Measurements from ENCODE around the gene PLEKHO1. TPM values are rescaled to one million over a fixed set of nuclear protein-coding genes. Genes with fewer than 3 reads are reported as not detected.
"Not testable (repeated sequence)": the region's sequence is repeated elsewhere in the genome, so short reads cannot be mapped to it uniquely, and the experiment has no call there.

Gene PLEKHO1
- total RNA-seq, 1 donor from 2014 or later, result 82.0 TPM

- no peaks in the 10 kb centered on the region for H3K36me3 ChIP-seq (ENCODE audit: control insufficient read depth, insufficient read depth, low read length)
- H3K4me3 ChIP-seq (ENCODE audit: low read depth, low read length), result no peak overlapping the region
- peak; percentile 35 for DNase-seq (ENCODE audit: low read depth)
- no peak for TF ChIP-seq CTCF (IDR thresholded peaks at IDR 0.05; ENCODE audit: insufficient read depth, low read length, poor library complexity, severe bottlenecking)
- no peaks in the 10 kb centered on the region for H3K27me3 ChIP-seq (ENCODE audit: control insufficient read depth, insufficient read depth, low read length)
Observed at GRCh38 chr1:150192012-150192411, 42.3 kb downstream of the PLEKHO1 start.

GRCh38 chr1:150194381-150195031 is 44.8 kb downstream of the PLEKHO1 start:
- TF ChIP-seq CTCF (IDR thresholded peaks at IDR 0.05; ENCODE audit: insufficient read depth, low read length, poor library complexity, severe bottlenecking), result no peak
- H3K36me3 ChIP-seq (ENCODE audit: control insufficient read depth, insufficient read depth, low read length), result no peaks in the 10 kb centered on the region

GRCh38 chr1:150196417-150196816 is 46.7 kb downstream of the PLEKHO1 start:
- no peaks in the 10 kb centered on the region for H3K27me3 ChIP-seq (ENCODE audit: control insufficient read depth, insufficient read depth, low read length)
- H3K4me3 ChIP-seq (ENCODE audit: low read depth, low read length), result no peak overlapping the region
- no peaks in the 10 kb centered on the region for H3K36me3 ChIP-seq (ENCODE audit: control insufficient read depth, insufficient read depth, low read length)
- no peak for DNase-seq (ENCODE audit: low read depth)
- TF ChIP-seq CTCF (IDR thresholded peaks at IDR 0.05; ENCODE audit: insufficient read depth, low read length, poor library complexity, severe bottlenecking), result no peak

More at GRCh38 chr1:150194381-150195031, 44.8 kb downstream of the PLEKHO1 start:
- no peak for DNase-seq (ENCODE audit: low read depth)
- no peak overlapping the region for H3K4me3 ChIP-seq (ENCODE audit: low read depth, low read length)
- no peaks in the 10 kb centered on the region for H3K27me3 ChIP-seq (ENCODE audit: control insufficient read depth, insufficient read depth, low read length)

- no peak for TF ChIP-seq CTCF (IDR thresholded peaks at IDR 0.05; ENCODE audit: insufficient read depth, low read length, poor library complexity, severe bottlenecking)
Observed at GRCh38 chr1:150207281-150207971, 57.7 kb downstream of the PLEKHO1 start.

GRCh38 chr1:150208460-150208859 is 58.7 kb downstream of the PLEKHO1 start:
- not testable (repeated sequence) for DNase-seq (ENCODE audit: low read depth); H3K27me3 ChIP-seq (ENCODE audit: control insufficient read depth, insufficient read depth, low read length); H3K36me3 ChIP-seq (ENCODE audit: control insufficient read depth, insufficient read depth, low read length); H3K4me3 ChIP-seq (ENCODE audit: low read depth, low read length)

More at GRCh38 chr1:150207281-150207971, 57.7 kb downstream of the PLEKHO1 start:
- no peaks in the 10 kb centered on the region for H3K27me3 ChIP-seq (ENCODE audit: control insufficient read depth, insufficient read depth, low read length)
- no peaks in the 10 kb centered on the region for H3K36me3 ChIP-seq (ENCODE audit: control insufficient read depth, insufficient read depth, low read length)
- no peak for DNase-seq (ENCODE audit: low read depth)
- H3K4me3 ChIP-seq (ENCODE audit: low read depth, low read length), result no peak overlapping the region

Other genes starting within 250 kb of the PLEKHO1 start
- gene SV2A, start 232.1 kb upstream of the PLEKHO1 start, total RNA-seq, result 13.2 and 14.1 TPM in 2 replicates
- 33.1 and 42.2 TPM in 2 replicates for gene SF3B4, start 222.1 kb upstream of the PLEKHO1 start, total RNA-seq
- 14.1 and 27.9 TPM in 2 replicates for gene MTMR11, start 213.0 kb upstream of the PLEKHO1 start, total RNA-seq
- 10.1 and 14.7 TPM in 2 replicates for gene OTUD7B, start 139.2 kb upstream of the PLEKHO1 start, total RNA-seq
- 23.6 and 23.9 TPM in 2 replicates for gene VPS45, start 82.1 kb upstream of the PLEKHO1 start, total RNA-seq
- gene ANP32E, start 86.2 kb downstream of the PLEKHO1 start, total RNA-seq, result 16.7 and 16.8 TPM in 2 replicates
- not detected in 2 replicates for gene CA14, start 107.9 kb downstream of the PLEKHO1 start, total RNA-seq
- gene APH1A, start 119.1 kb downstream of the PLEKHO1 start, total RNA-seq, result 152 and 161 TPM in 2 replicates
- 1.0 and 1.4 TPM in 2 replicates for gene C1orf54, start 122.9 kb downstream of the PLEKHO1 start, total RNA-seq
- 1.8 and 2.4 TPM in 2 replicates for gene CIART, start 132.6 kb downstream of the PLEKHO1 start, total RNA-seq
- 56.8 and 66.7 TPM in 2 replicates for gene MRPS21, start 143.9 kb downstream of the PLEKHO1 start, total RNA-seq
- 28.5 and 38.1 TPM in 2 replicates for gene PRPF3, start 171.6 kb downstream of the PLEKHO1 start, total RNA-seq
- 12.4 and 12.5 TPM in 2 replicates for gene RPRD2, start 214.2 kb downstream of the PLEKHO1 start, total RNA-seq